ENCODE results near the gene KCNAB1. TPM values are rescaled to one million over a fixed set of nuclear protein-coding genes. Genes with fewer than 3 reads are reported as not detected.

Gene KCNAB1
- total and polyA plus RNA-seq, 2 donors (not counting 1 experiment from before 2014, with no cell fraction given): not detected

- no peak overlapping the region for H3K4me2 ChIP-seq (replicated peaks; ENCODE audit: low read depth, low read length, poor library complexity, severe bottlenecking)
- H3K27me3 ChIP-seq (replicated peaks in 1 of 4; ENCODE audit: control extremely low read depth in 1 of 4, control insufficient read depth in 3 of 4, insufficient read depth in 4 of 4, low read length in 3 of 4): no peaks in the 10 kb centered on the region
- 91% methylated on average over 4 of the region's 4 CpGs for WGBS (ENCODE audit: insufficient coverage)
- ChIA-PET POLR2A (no interaction called here), CTCF (interaction anchor here (0.8 kb wide), 1 partner anchor 23 kb away, joined by 3 read pairs; no protein-coding TSS in a partner anchor)
- Mint-ChIP-seq H3K9me3 (ENCODE audit: insufficient read depth) (no peaks in the 10 kb centered on the region), H3K4me1 (no peaks in the 10 kb centered on the region), H3K27me3 (peaks cover 32% of the 10 kb centered on the region), H3K27ac (no peak overlapping the region), H3K4me3 (no peak overlapping the region)
- no peaks in the 10 kb centered on the region for H4K20me1 ChIP-seq (ENCODE audit: control insufficient read depth, insufficient read depth, low read length, poor library complexity, severe bottlenecking)
- no peaks in the 10 kb centered on the region for H3K36me3 ChIP-seq (replicated peaks in 1 of 2; ENCODE audit: control extremely low read depth in 1 of 2, control insufficient read depth in 1 of 2, extremely low read depth in 1 of 2, insufficient read depth in 2 of 2, low read length in 1 of 2)
- H3K9me3 ChIP-seq (ENCODE audit: control extremely low read depth in 1 of 3, control insufficient read depth in 2 of 3, insufficient read depth in 1 of 3, low read length in 2 of 3): no peaks in the 10 kb centered on the region
- no peaks in the 10 kb centered on the region for H3K4me1 ChIP-seq (ENCODE audit: control insufficient read depth in 2 of 2, insufficient read depth in 2 of 2, low read length in 2 of 2)
- intact Hi-C loops (cut with micrococcal nuclease): no loop called here
- no peak overlapping the region for H3K27ac ChIP-seq (ENCODE audit: low read length in 2 of 2)
- DNase-seq: no peak
- ATAC-seq (ENCODE audit: low read depth): no peak
- TF ChIP-seq EZH2 (IDR thresholded peaks at IDR 0.05; ENCODE audit: borderline replicate concordance, insufficient read depth, low read depth, low read length, poor library complexity, severe bottlenecking) (no peak), CTCF (IDR thresholded peaks at IDR 0.05) (no peak)
- H3K4me3 ChIP-seq (ENCODE audit: control extremely low read depth in 1 of 5, extremely low read depth in 1 of 5, insufficient read depth in 1 of 5, low read depth in 2 of 5, low read length in 4 of 5): no peak overlapping the region
- H3K79me2 ChIP-seq (ENCODE audit: control insufficient read depth, insufficient read depth, low read length): no peaks in the 10 kb centered on the region
- H3K9ac ChIP-seq (ENCODE audit: low read length): no peak overlapping the region
- no peak overlapping the region for H2AFZ ChIP-seq (ENCODE audit: insufficient read depth, low read depth, low read length, poor library complexity, severe bottlenecking)
Observed at GRCh38 chr3:156174229-156174847, 54.0 kb downstream of the KCNAB1 start.

GRCh38 chr3:156175570-156175969 is 55.2 kb downstream of the KCNAB1 start:
- intact Hi-C loops (cut with micrococcal nuclease): no loop called here
- ChIA-PET CTCF (no interaction called here), POLR2A (no interaction called here)
- no peak overlapping the region for H3K4me3 ChIP-seq (ENCODE audit: control extremely low read depth in 1 of 5, extremely low read depth in 1 of 5, insufficient read depth in 1 of 5, low read depth in 2 of 5, low read length in 4 of 5)
- DNase-seq (no peak), ATAC-seq (ENCODE audit: low read depth) (no peak)
- H3K4me1 Mint-ChIP-seq: no peaks in the 10 kb centered on the region
- no peaks in the 10 kb centered on the region for H3K79me2 ChIP-seq (ENCODE audit: control insufficient read depth, insufficient read depth, low read length)
- H3K27ac ChIP-seq (ENCODE audit: low read length in 2 of 2): no peak overlapping the region
- TF ChIP-seq EZH2 (IDR thresholded peaks at IDR 0.05; ENCODE audit: borderline replicate concordance, insufficient read depth, low read depth, low read length, poor library complexity, severe bottlenecking) (no peak), CTCF (IDR thresholded peaks at IDR 0.05) (no peak)
- peaks cover 26% of the 10 kb centered on the region for H3K27me3 Mint-ChIP-seq
- no peak overlapping the region for H3K27ac Mint-ChIP-seq
- H3K9me3 ChIP-seq (ENCODE audit: control extremely low read depth in 1 of 3, control insufficient read depth in 2 of 3, insufficient read depth in 1 of 3, low read length in 2 of 3): no peaks in the 10 kb centered on the region
- H3K36me3 ChIP-seq (replicated peaks in 1 of 2; ENCODE audit: control extremely low read depth in 1 of 2, control insufficient read depth in 1 of 2, extremely low read depth in 1 of 2, insufficient read depth in 2 of 2, low read length in 1 of 2): no peaks in the 10 kb centered on the region
- H3K9ac ChIP-seq (ENCODE audit: low read length): no peak overlapping the region
- H3K4me1 ChIP-seq (ENCODE audit: control insufficient read depth in 2 of 2, insufficient read depth in 2 of 2, low read length in 2 of 2): no peaks in the 10 kb centered on the region
- no peaks in the 10 kb centered on the region for H3K9me3 Mint-ChIP-seq (ENCODE audit: insufficient read depth)
- H3K4me2 ChIP-seq (replicated peaks; ENCODE audit: low read depth, low read length, poor library complexity, severe bottlenecking): no peak overlapping the region
- no peak overlapping the region for H3K4me3 Mint-ChIP-seq
- H2AFZ ChIP-seq (ENCODE audit: insufficient read depth, low read depth, low read length, poor library complexity, severe bottlenecking): no peak overlapping the region
- H4K20me1 ChIP-seq (ENCODE audit: control insufficient read depth, insufficient read depth, low read length, poor library complexity, severe bottlenecking): no peaks in the 10 kb centered on the region
- H3K27me3 ChIP-seq (replicated peaks in 1 of 4; ENCODE audit: control extremely low read depth in 1 of 4, control insufficient read depth in 3 of 4, insufficient read depth in 4 of 4, low read length in 3 of 4): no peaks in the 10 kb centered on the region
- 100% methylated on average over 3 of the region's 7 CpGs for WGBS (ENCODE audit: insufficient coverage)

Measured in B cell (primary cell).